Skin of body (tissue), 2 donors: ENCODE measurements around the gene AP2M1. TPM values are rescaled to one million over a fixed set of nuclear protein-coding genes. Genes with fewer than 3 reads are reported as not detected.

Source experiments
- DNase-seq: peaks from one replicate; lab custom pipeline; 2025; lab: John Stamatoyannopoulos, UW
- total RNA-seq: library from RNA; depleted of rRNA; stranded (reverse); fragments of >200 nt; gene quantifications from one replicate; pipeline ENCODE4 v1.2.3, GENCODE V29; 2014

AP2M1 gene
- total RNA-seq, 1 donor from 2014 or later, result 135 TPM

DNA sequence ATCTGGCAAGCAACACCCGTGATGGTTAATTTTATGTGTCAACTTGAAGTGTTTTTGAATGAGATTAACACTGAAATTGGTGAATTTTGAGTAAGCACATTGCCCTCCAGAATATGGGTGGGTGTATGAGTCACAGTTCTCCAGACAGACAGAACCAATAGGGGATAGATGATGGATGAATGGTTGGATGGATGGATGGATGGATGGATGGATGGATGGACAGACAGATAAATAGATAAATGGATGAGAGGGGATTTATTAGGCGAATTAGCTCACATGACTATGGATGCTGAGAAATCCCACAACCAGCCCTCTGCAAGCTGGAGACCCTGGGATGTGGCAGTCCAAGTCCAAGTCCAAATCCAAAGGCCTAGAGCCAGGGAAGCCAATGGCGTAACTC lies 49.3 kb downstream of the AP2M1 start:
- no peak for DNase-seq

- DNase-seq, result no peak
Measured at GRCh38 chr3:184227481-184227935, 52.9 kb downstream of the AP2M1 start.

DNA sequence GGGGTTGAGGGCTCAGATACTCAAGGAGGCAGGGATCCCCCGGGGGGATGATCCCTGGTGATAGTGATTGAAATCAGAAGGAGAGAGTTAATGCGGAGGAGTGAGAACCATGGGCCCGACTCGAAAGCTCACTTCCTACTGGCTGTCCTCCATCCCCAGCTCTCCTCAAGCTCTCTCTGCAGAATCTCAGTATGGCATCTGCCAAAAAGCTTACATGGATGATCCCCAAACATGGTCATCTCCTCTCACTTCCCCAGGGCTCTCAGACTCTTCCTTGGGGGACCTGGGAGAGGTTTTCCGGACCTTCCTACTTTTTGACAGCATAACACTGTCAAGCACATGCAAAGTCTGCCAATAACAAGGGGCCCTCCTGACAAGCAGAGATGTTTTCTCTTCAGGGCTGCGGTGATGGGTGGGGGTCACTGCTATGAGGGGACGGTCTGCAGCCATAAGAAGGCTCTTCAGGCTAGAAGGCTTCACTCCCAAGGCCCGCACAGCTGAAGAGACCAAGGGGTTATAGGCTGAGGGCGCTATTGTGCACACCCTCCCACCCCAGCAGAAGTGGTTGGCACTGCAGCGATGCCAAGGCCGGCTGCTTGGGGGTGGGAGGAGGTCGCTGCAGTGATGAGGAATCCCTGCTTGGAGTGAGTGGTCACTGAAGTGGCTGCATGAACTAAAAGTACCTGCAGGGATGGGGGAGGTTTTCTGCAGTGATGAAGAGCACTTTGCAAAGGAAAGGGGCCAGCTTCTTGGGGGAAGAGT lies 53.9 kb downstream of the AP2M1 start:
- DNase-seq, result no peak

GRCh38 chr3:184229394-184230080 lies 54.9 kb downstream of the AP2M1 start, which contains the start of gene VWA5B2:
Gene VWA5B2, plus strand, starts transcription at chr3:184229585. Its CDS starts 944 bp downstream, at chr3:184230529.
- no peak for DNase-seq

DNA sequence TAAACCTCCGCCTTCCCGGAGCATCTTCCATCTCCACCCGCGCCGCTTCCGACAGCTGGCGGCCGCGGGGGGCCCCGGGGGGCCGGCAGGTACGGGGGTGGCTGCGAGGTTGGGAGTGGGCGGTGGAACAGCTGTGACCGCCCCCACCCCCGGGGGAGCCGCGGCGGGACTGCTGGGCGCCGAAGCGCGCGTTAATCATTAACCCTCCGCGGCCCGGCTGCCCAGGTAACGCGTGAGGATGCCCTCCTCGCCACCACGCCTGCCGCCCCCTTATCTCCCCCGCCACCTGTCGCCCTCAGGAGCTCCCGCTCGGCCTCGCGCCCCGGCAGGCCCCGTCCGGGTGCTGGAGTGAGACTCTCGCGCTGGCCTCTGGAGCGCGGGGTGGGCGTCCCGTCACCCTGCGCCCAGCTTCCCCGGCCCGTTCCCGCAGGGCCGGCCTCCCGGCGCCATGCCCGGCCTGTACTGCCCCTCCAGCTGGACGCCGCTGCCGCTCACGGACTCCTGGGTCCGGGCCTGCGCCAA lies 55.5 kb downstream of the AP2M1 start:
- DNase-seq, result no peak

DNA sequence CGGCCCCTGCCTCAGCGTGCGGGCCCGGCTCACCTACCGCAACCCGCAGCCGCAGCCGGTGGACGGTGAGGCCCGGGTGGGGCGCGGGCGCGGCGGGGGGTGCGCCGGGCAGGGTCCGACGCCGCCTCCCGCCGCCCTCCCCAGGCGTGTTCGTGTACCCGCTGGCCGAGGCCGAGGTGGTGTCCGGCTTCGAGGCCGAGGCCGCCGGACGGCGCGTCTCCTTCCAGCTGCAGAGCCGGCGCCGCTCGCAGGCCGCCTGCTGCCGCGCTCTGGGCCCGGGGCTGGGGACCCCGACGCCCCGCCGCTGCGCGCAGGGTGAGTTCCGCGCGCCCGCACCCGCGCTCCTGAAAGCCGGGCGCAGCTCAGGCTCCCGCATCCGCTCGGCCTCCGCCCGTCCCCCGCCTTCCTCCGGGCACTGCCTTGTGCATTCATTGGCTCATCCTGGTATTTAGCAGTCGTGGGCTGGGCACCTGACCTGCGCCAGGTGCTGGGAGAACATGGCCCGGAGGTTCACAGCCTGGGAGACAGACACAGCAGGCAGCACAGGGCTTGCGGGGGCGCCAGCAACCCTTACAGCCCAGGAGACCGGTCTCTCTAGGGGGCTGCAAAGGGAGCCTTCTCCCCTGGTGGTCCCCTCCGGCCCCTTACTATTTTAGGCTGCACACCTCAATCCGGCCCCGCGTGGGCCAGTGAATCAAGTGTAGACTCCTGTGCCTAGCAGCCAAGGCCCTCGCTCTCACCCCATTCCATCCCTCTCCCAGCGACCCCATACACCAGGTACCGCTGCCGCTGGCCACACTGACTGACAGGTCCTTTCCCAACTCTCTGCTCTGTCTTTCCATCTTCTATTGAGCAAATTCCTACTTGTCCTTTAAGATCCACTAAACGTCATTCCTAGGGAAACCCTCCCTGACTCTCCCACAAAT lies 56.2 kb downstream of the AP2M1 start:
- DNase-seq, result no peak

DNA sequence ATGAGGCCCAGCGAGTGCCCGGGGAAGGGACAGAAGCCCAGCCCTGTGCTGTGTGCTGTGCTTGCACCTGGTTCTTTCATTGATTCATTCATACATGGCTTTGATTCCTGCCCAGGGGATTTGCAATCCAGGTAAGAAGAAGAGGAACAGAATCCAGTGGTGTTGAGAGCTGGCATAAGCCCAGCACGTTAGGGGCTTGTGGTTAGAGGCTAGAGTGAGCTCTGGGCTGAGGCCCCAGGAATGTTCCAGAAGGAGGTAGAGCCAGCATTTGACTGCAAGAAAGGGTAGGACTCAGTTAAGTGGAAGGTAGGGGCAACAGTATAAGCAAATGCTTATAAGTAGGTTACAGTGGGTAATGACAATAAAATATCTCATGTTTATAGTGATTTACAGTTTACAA lies 57.0 kb downstream of the AP2M1 start:
- no peak for DNase-seq

GRCh38 chr3:184233127-184233843 lies 58.6 kb downstream of the AP2M1 start:
- no peak for DNase-seq

Other genes starting within 250 kb of the AP2M1 start
- 26.0 TPM for gene ABCC5, start 157.0 kb upstream of the AP2M1 start, total RNA-seq
- not detected for gene HTR3D, start 143.1 kb upstream of the AP2M1 start, total RNA-seq
- not detected for gene HTR3C, start 121.8 kb upstream of the AP2M1 start, total RNA-seq
- not detected for gene HTR3E, start 77.8 kb upstream of the AP2M1 start, total RNA-seq
- gene EIF2B5, start 39.5 kb upstream of the AP2M1 start, total RNA-seq, result 28.7 TPM
- 23.9 TPM for gene DVL3, start 19.5 kb upstream of the AP2M1 start, total RNA-seq
- 46.3 TPM for gene ABCF3, start 11.3 kb downstream of the AP2M1 start, total RNA-seq
- 0.10 TPM for gene VWA5B2, start 54.7 kb downstream of the AP2M1 start, total RNA-seq
- 13.8 TPM for gene ALG3, start 74.1 kb downstream of the AP2M1 start, total RNA-seq
- gene EEF1AKMT4, start 74.8 kb downstream of the AP2M1 start, total RNA-seq, result 1.7 TPM
- gene CAMK2N2, start 86.7 kb downstream of the AP2M1 start, total RNA-seq, result not detected
- gene ECE2, start 101.2 kb downstream of the AP2M1 start, total RNA-seq, result not detected
- 167 TPM for gene PSMD2, start 124.4 kb downstream of the AP2M1 start, total RNA-seq
- gene EIF4G1, start 139.8 kb downstream of the AP2M1 start, total RNA-seq, result 191 TPM
- gene FAM131A, start 162.7 kb downstream of the AP2M1 start, total RNA-seq, result 18.6 TPM
- 5.3 TPM for gene CLCN2, start 186.8 kb downstream of the AP2M1 start, total RNA-seq
- 44.3 TPM for gene POLR2H, start 186.9 kb downstream of the AP2M1 start, total RNA-seq
- gene THPO, start 203.4 kb downstream of the AP2M1 start, total RNA-seq, result 68.1 TPM
- gene CHRD, start 205.2 kb downstream of the AP2M1 start, total RNA-seq, result 31.3 TPM